Measurements from ENCODE around the gene LCE3D.
"Not testable (repeated sequence)": the region's sequence is repeated elsewhere in the genome, so short reads cannot be mapped to it uniquely, and the experiment has no call there.

- TF ChIP-seq, protein P1, sequence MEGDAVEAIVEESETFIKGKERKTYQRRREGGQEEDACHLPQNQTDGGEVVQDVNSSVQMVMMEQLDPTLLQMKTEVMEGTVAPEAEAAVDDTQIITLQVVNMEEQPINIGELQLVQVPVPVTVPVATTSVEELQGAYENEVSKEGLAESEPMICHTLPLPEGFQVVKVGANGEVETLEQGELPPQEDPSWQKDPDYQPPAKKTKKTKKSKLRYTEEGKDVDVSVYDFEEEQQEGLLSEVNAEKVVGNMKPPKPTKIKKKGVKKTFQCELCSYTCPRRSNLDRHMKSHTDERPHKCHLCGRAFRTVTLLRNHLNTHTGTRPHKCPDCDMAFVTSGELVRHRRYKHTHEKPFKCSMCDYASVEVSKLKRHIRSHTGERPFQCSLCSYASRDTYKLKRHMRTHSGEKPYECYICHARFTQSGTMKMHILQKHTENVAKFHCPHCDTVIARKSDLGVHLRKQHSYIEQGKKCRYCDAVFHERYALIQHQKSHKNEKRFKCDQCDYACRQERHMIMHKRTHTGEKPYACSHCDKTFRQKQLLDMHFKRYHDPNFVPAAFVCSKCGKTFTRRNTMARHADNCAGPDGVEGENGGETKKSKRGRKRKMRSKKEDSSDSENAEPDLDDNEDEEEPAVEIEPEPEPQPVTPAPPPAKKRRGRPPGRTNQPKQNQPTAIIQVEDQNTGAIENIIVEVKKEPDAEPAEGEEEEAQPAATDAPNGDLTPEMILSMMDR (IDR thresholded peaks at IDR 0.05) = not testable (repeated sequence)
- TF ChIP-seq ZFX (IDR thresholded peaks at IDR 0.05; ENCODE audit: borderline replicate concordance) = not testable (repeated sequence)
Measured at GRCh38 chr1:152548358-152548757, 32.0 kb downstream of the LCE3D start.
